Neural progenitor cell (in vitro differentiated cells): ENCODE data around the gene UBE3A.

Experiments used
- CTCF ChIP-seq: fragments of 200-600 bp; sonication (generic); IDR thresholded peaks from 2 replicates; pipeline ENCODE4 v1.5.1; 2017; ENCODE audit warnings: antibody characterized with exemption, mild to moderate bottlenecking
- EZH2 ChIP-seq: fragments of 200-600 bp; sonication (generic); IDR thresholded peaks from 2 replicates; pipeline ENCODE4 v1.6.1; 2017; ENCODE audit warnings: antibody characterized with exemption, mild to moderate bottlenecking, moderate library complexity

GRCh38 chr15:25407950-25408349 is 30.9 kb downstream of the UBE3A start:
- TF ChIP-seq CTCF: no peak
- TF ChIP-seq EZH2: no peak
